ENCODE data around the gene PDCL3.

PDCL3 gene

GRCh38 chr2:100537918-100538317 lies 24.9 kb upstream of the PDCL3 start:
- FAIRE-seq (no peak), DNase-seq (ENCODE audit: insufficient read length) (no peak)
- TF ChIP-seq POLR2A (IDR thresholded peaks at IDR 0.05; ENCODE audit: low read depth, low read length): no peak
- no peak for TF ChIP-seq POLR2AphosphoS5 (IDR thresholded peaks at IDR 0.05; ENCODE audit: low read depth, low read length)
- TF ChIP-seq TAF1 (IDR thresholded peaks at IDR 0.05; ENCODE audit: borderline replicate concordance, low read depth, low read length): no peak

DNA sequence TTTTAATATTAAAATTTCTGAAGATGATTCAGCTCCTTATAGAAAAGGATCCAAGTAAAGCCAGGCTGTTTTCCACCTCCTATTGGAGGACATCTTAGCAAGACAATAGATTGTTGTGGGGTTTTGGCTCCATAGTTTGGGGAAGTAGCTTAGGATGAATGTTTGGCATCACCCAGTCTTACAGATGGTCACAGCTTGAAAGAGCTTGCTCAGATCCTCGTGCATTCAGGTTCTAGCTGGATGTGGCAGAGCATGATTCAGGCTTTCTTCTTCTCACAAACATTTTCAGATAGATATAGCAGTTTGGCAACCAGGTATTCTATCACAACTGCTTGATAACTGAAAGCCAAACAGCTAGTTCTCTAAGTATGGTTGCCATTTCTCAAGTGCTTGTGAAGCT lies 23.6 kb upstream of the PDCL3 start:
- no peak for DNase-seq (ENCODE audit: insufficient read length)
- TF ChIP-seq TAF1 (IDR thresholded peaks at IDR 0.05; ENCODE audit: borderline replicate concordance, low read depth, low read length) (no peak), POLR2A (IDR thresholded peaks at IDR 0.05; ENCODE audit: low read depth, low read length) (no peak), POLR2AphosphoS5 (IDR thresholded peaks at IDR 0.05; ENCODE audit: low read depth, low read length) (no peak)
- no peak for FAIRE-seq

DNA sequence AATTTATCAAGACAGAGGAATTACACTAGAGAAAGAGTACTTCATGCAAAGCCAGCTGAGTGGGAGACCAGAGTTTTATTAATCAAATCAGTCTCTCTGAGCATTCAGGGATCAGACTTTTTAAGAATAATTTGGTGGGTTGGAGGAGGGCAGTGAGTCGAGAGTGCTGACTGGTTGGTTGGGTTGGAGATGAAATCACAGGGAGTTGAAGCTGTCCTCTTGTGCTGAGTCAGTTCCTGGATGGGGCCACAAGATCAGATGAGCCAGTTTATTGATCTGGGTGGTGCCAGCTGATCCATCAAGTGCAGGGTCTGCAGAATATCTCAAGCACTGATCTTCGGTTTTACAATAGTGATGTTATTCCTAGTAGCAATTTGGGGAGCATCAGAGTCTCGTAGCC lies 21.4 kb upstream of the PDCL3 start:
- no peak for DNase-seq (ENCODE audit: insufficient read length)
- FAIRE-seq: no peak
- TF ChIP-seq POLR2A (IDR thresholded peaks at IDR 0.05; ENCODE audit: low read depth, low read length) (no peak), POLR2AphosphoS5 (IDR thresholded peaks at IDR 0.05; ENCODE audit: low read depth, low read length) (no peak), TAF1 (IDR thresholded peaks at IDR 0.05; ENCODE audit: borderline replicate concordance, low read depth, low read length) (no peak)

DNA sequence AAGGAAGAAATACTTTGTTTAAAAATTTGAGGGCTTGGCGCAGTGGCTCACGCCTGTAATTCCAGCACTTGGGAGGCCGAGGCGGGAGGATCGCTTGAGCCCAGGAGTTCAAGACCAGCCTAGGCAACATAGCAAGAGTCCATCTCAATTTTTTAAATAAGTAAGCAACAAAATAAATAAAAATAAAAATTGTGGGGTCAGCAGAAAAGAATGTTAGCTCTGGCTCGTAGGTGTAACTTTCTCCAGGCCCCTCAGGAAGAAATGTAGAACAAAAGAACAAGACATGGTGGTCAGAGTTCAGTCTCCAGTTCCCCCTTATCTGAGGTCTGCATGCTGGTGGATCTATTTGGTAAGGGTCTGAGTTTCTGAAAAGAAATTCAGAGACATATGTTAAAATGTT lies 20.4 kb upstream of the PDCL3 start:
- TF ChIP-seq POLR2AphosphoS5 (IDR thresholded peaks at IDR 0.05; ENCODE audit: low read depth, low read length): no peak
- TF ChIP-seq POLR2A (IDR thresholded peaks at IDR 0.05; ENCODE audit: low read depth, low read length): no peak
- TF ChIP-seq TAF1 (IDR thresholded peaks at IDR 0.05; ENCODE audit: borderline replicate concordance, low read depth, low read length): no peak
- FAIRE-seq (no peak), DNase-seq (ENCODE audit: insufficient read length) (no peak)

- DNase-seq (ENCODE audit: insufficient read length): no peak
- TF ChIP-seq POLR2AphosphoS5 (IDR thresholded peaks at IDR 0.05; ENCODE audit: low read depth, low read length) (no peak), POLR2A (IDR thresholded peaks at IDR 0.05; ENCODE audit: low read depth, low read length) (no peak), TAF1 (IDR thresholded peaks at IDR 0.05; ENCODE audit: borderline replicate concordance, low read depth, low read length) (no peak)
- no peak for FAIRE-seq
Observed at GRCh38 chr2:100544911-100545596, 17.7 kb upstream of the PDCL3 start.

GRCh38 chr2:100546469-100546868 lies 16.3 kb upstream of the PDCL3 start:
- DNase-seq (ENCODE audit: insufficient read length) (no peak), FAIRE-seq (no peak)
- no peak for TF ChIP-seq TAF1 (IDR thresholded peaks at IDR 0.05; ENCODE audit: borderline replicate concordance, low read depth, low read length)
- TF ChIP-seq POLR2AphosphoS5 (IDR thresholded peaks at IDR 0.05; ENCODE audit: low read depth, low read length): no peak
- TF ChIP-seq POLR2A (IDR thresholded peaks at IDR 0.05; ENCODE audit: low read depth, low read length): no peak

GRCh38 chr2:100548771-100549170 lies 14.0 kb upstream of the PDCL3 start:
- TF ChIP-seq POLR2AphosphoS5 (IDR thresholded peaks at IDR 0.05; ENCODE audit: low read depth, low read length) (no peak), POLR2A (IDR thresholded peaks at IDR 0.05; ENCODE audit: low read depth, low read length) (no peak), TAF1 (IDR thresholded peaks at IDR 0.05; ENCODE audit: borderline replicate concordance, low read depth, low read length) (no peak)
- DNase-seq (ENCODE audit: insufficient read length) (no peak), FAIRE-seq (no peak)

DNA sequence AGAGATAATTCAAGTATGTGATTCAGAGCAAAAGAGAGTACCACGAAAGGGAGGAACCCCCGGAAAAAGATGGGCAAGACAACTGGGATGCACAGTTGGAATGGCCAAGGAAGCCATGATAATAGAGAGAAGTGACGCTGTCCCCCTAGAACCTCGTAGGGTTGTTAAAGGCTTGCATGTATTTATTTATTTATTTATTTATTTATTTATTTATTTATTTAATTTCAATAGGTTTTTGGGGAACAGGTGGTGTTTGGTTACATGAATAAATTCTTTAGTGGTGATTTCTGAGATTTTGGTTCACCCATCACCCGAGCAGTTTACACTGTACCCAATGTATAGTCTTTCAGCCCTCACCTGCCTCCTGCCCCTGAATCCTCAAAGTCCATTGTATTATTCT lies 11.5 kb upstream of the PDCL3 start:
- DNase-seq (ENCODE audit: insufficient read length) (no peak), FAIRE-seq (no peak)
- no peak for TF ChIP-seq TAF1 (IDR thresholded peaks at IDR 0.05; ENCODE audit: borderline replicate concordance, low read depth, low read length)

- DNase-seq (ENCODE audit: insufficient read length): no peak
- no peak for FAIRE-seq
- TF ChIP-seq POLR2AphosphoS5 (IDR thresholded peaks at IDR 0.05; ENCODE audit: low read depth, low read length): no peak
- TF ChIP-seq TAF1 (IDR thresholded peaks at IDR 0.05; ENCODE audit: borderline replicate concordance, low read depth, low read length): no peak
- no peak for TF ChIP-seq POLR2A (IDR thresholded peaks at IDR 0.05; ENCODE audit: low read depth, low read length)
Observed at GRCh38 chr2:100554798-100555407, 7.9 kb upstream of the PDCL3 start.

GRCh38 chr2:100556746-100557145 lies 6.0 kb upstream of the PDCL3 start:
- FAIRE-seq: no peak
- DNase-seq (ENCODE audit: insufficient read length): no peak
- TF ChIP-seq POLR2AphosphoS5 (IDR thresholded peaks at IDR 0.05; ENCODE audit: low read depth, low read length) (no peak), TAF1 (IDR thresholded peaks at IDR 0.05; ENCODE audit: borderline replicate concordance, low read depth, low read length) (no peak), POLR2A (IDR thresholded peaks at IDR 0.05; ENCODE audit: low read depth, low read length) (no peak)

DNA sequence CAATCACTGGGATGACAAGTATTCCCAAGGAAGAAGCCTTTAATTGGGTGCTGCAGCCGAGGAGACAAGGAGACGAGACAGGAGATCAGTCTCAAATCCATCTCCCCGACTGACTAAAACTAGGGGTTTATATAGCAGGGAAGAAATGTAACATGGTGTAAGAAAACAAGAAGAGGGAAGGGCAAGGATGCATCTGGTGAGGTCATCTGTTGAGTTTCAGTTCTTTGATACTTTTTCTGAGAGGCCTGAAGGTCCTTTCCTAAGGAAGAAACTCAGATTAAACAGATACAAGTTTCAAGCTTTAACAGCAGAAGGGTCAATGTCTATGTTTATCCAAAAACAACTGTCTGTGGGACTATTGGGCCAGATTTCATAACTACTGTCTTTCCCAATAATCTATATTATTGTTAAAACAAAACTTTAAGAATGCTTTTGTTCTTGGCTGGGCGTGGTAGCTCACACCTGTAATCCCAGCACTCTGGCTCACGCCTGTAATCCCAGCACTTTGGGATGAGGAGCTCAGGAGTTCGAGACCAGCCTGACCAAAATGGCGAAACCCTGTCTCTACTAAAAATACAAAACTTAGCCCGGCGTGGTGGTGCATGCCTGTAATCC lies 2.5 kb upstream of the PDCL3 start:
- DNase-seq (ENCODE audit: insufficient read length): no peak
- TF ChIP-seq TAF1 (IDR thresholded peaks at IDR 0.05; ENCODE audit: borderline replicate concordance, low read depth, low read length) (no peak), POLR2AphosphoS5 (IDR thresholded peaks at IDR 0.05; ENCODE audit: low read depth, low read length) (no peak), POLR2A (IDR thresholded peaks at IDR 0.05; ENCODE audit: low read depth, low read length) (no peak)
- FAIRE-seq: no peak

GRCh38 chr2:100561191-100561590 lies 1.6 kb upstream of the PDCL3 start:
- TF ChIP-seq TAF1 (IDR thresholded peaks at IDR 0.05; ENCODE audit: borderline replicate concordance, low read depth, low read length) (no peak), POLR2AphosphoS5 (IDR thresholded peaks at IDR 0.05; ENCODE audit: low read depth, low read length) (no peak), POLR2A (IDR thresholded peaks at IDR 0.05; ENCODE audit: low read depth, low read length) (no peak)
- DNase-seq (ENCODE audit: insufficient read length) (no peak), FAIRE-seq (no peak)
